Type B pancreatic cell (in vitro differentiated cells): ENCODE results near the gene RASGRP1. TPM values are rescaled to one million over a fixed set of nuclear protein-coding genes. Genes with fewer than 3 reads are reported as not detected.

ENCODE experiments used
- DNase-seq: peaks from one replicate; pipeline ENCODE4 v3.0.0; 2021; ENCODE audit warnings: mixed read lengths; ENCODE audit not compliant: unreplicated experiment; ENCODE audit errors: extremely low spot score
- H3K27ac Mint-ChIP-seq: 2 replicates; pipeline ENCODE4 v1.8.0; 2021; ENCODE audit warnings: mild to moderate bottlenecking, mixed read lengths
- H3K27me3 Mint-ChIP-seq: 2 replicates; pipeline ENCODE4 v1.8.0; 2021; ENCODE audit warnings: mixed read lengths
- H3K36me3 Mint-ChIP-seq: 2 replicates; pipeline ENCODE4 v1.8.0; 2021; ENCODE audit warnings: mixed read lengths
- H3K4me1 Mint-ChIP-seq: one replicate; pipeline ENCODE4 v1.8.0; 2021; ENCODE audit warnings: mixed read lengths; ENCODE audit not compliant: unreplicated experiment
- H3K4me3 Mint-ChIP-seq: 2 replicates; pipeline ENCODE4 v1.8.0; 2021; ENCODE audit warnings: mild to moderate bottlenecking, mixed read lengths
- H3K9me3 Mint-ChIP-seq: 2 replicates; pipeline ENCODE4 v1.8.0; 2021; ENCODE audit warnings: mixed read lengths
- CTCF ChIP-seq: fragments of 200-600 bp; sonication (generic); conservative IDR thresholded peaks from 2 replicates; pipeline ENCODE4 v1.5.0; 2021; ENCODE audit warnings: antibody characterized with exemption, mild to moderate bottlenecking
- total RNA-seq: library from RNA; stranded (reverse); gene quantifications from 2 replicates; pipeline ENCODE4 v1.2.1, GENCODE V29; 2021; ENCODE audit warnings: low replicate concordance

Gene RASGRP1
- total RNA-seq, 1 donor from 2014 or later: 3.0 TPM

GRCh38 chr15:38535491-38536200 is 29.0 kb downstream of the RASGRP1 start:
- Mint-ChIP-seq H3K27me3 (peaks cover 3% of the 10 kb centered on the region), H3K4me1 (no peaks in the 10 kb centered on the region), H3K36me3 (no peaks in the 10 kb centered on the region), H3K9me3 (no peaks in the 10 kb centered on the region), H3K4me3 (no peak overlapping the region), H3K27ac (no peak overlapping the region)
- no peak for DNase-seq
- no peak for TF ChIP-seq CTCF

GRCh38 chr15:38534691-38535090 is 29.9 kb downstream of the RASGRP1 start:
- Mint-ChIP-seq H3K4me3 (no peak overlapping the region), H3K36me3 (no peaks in the 10 kb centered on the region), H3K4me1 (no peaks in the 10 kb centered on the region), H3K27me3 (peaks cover 3% of the 10 kb centered on the region), H3K27ac (no peak overlapping the region), H3K9me3 (no peaks in the 10 kb centered on the region)
- no peak for TF ChIP-seq CTCF
- no peak for DNase-seq

- Mint-ChIP-seq H3K4me3 (no peak overlapping the region), H3K36me3 (no peaks in the 10 kb centered on the region), H3K27me3 (peaks cover 3% of the 10 kb centered on the region), H3K27ac (no peak overlapping the region), H3K9me3 (no peaks in the 10 kb centered on the region), H3K4me1 (no peaks in the 10 kb centered on the region)
- no peak for DNase-seq
- TF ChIP-seq CTCF: no peak
Observed at GRCh38 chr15:38533926-38534325, 30.7 kb downstream of the RASGRP1 start.

GRCh38 chr15:38533416-38533915 is 31.1 kb downstream of the RASGRP1 start:
- no peak overlapping the region for H3K27ac Mint-ChIP-seq
- TF ChIP-seq CTCF: no peak
- peaks cover 3% of the 10 kb centered on the region for H3K27me3 Mint-ChIP-seq
- H3K36me3 Mint-ChIP-seq: no peaks in the 10 kb centered on the region
- no peaks in the 10 kb centered on the region for H3K4me1 Mint-ChIP-seq
- no peak overlapping the region for H3K4me3 Mint-ChIP-seq
- H3K9me3 Mint-ChIP-seq: no peaks in the 10 kb centered on the region
- no peak for DNase-seq

- Mint-ChIP-seq H3K27ac (no peak overlapping the region), H3K9me3 (no peaks in the 10 kb centered on the region), H3K27me3 (peaks cover 3% of the 10 kb centered on the region), H3K36me3 (no peaks in the 10 kb centered on the region), H3K4me3 (no peak overlapping the region), H3K4me1 (no peaks in the 10 kb centered on the region)
- TF ChIP-seq CTCF: no peak
- no peak for DNase-seq
Observed at GRCh38 chr15:38532728-38533127, 31.9 kb downstream of the RASGRP1 start.
